Activated naive CD4-positive, alpha-beta T cell treated with anti-CD3 and anti-CD28 coated beads, Interleukin-2, amount 50 U/mL, for 24 hours (primary cell): ENCODE measurements around the gene ANKS1A.

ENCODE experiments used
- H3K27ac Mint-ChIP-seq: one replicate; pipeline ENCODE4 v1.8.0; 2021; ENCODE audit warnings: mild to moderate bottlenecking, mixed read lengths
- H3K27me3 Mint-ChIP-seq: one replicate; pipeline ENCODE4 v1.8.0; 2021; ENCODE audit warnings: mixed read lengths
- H3K36me3 Mint-ChIP-seq: one replicate; pipeline ENCODE4 v1.8.0; 2021; ENCODE audit warnings: mixed read lengths
- H3K4me1 Mint-ChIP-seq: one replicate; pipeline ENCODE4 v1.8.0; 2021; ENCODE audit warnings: mixed read lengths
- H3K4me3 Mint-ChIP-seq: one replicate; pipeline ENCODE4 v1.8.0; 2021; ENCODE audit warnings: mild to moderate bottlenecking, mixed read lengths
- H3K9me3 Mint-ChIP-seq: one replicate; pipeline ENCODE4 v1.8.0; 2021; ENCODE audit warnings: mixed read lengths

Gene ANKS1A

GRCh38 chr6:35058865-35059522 is 169.9 kb downstream of the ANKS1A start:
- H3K36me3 Mint-ChIP-seq, result no peaks in the 10 kb centered on the region
- H3K9me3 Mint-ChIP-seq, result no peaks in the 10 kb centered on the region
- no peaks in the 10 kb centered on the region for H3K27me3 Mint-ChIP-seq
- no peak overlapping the region for H3K27ac Mint-ChIP-seq
- H3K4me3 Mint-ChIP-seq, result no peak overlapping the region
- peaks cover 9% of the 10 kb centered on the region for H3K4me1 Mint-ChIP-seq

DNA sequence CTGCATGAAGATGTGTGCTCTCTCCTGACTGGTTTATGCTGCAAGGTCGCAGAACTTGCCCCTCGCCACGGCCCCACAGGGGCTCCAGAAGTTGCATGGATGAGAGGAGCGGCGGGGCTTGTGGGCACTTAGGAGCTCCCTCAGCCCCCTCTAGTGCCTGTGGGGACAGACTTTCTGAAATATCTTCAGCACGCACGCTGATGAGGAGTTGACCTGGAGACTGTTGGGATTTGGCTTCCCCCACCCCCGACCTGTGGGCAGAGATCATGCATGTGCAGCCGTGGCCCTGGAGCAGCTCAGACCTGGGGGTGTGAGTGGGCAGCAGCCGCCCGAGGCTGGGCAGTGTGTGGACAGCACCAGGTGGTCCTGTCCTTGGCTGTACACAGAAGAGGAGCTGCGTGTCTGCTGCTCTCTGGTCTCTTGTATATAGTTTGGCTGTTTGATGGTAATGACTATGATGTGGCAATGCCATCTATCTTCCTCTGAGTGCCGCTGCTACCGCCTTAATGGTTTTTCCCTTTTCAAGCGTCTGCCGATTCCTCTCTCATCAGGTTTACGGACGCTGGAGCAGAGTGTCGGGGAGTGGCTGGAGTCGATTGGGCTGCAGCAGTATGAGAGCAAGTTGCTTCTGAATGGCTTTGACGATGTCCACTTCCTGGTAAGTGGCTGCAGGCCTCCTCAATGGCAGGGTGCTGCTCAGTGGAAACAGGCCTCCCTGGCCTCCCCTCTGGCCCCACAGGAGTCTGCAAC is 170.7 kb downstream of the ANKS1A start:
- Mint-ChIP-seq H3K4me1 (peaks cover 9% of the 10 kb centered on the region), H3K27ac (no peak overlapping the region), H3K4me3 (no peak overlapping the region), H3K27me3 (no peaks in the 10 kb centered on the region), H3K36me3 (no peaks in the 10 kb centered on the region), H3K9me3 (no peaks in the 10 kb centered on the region)

DNA sequence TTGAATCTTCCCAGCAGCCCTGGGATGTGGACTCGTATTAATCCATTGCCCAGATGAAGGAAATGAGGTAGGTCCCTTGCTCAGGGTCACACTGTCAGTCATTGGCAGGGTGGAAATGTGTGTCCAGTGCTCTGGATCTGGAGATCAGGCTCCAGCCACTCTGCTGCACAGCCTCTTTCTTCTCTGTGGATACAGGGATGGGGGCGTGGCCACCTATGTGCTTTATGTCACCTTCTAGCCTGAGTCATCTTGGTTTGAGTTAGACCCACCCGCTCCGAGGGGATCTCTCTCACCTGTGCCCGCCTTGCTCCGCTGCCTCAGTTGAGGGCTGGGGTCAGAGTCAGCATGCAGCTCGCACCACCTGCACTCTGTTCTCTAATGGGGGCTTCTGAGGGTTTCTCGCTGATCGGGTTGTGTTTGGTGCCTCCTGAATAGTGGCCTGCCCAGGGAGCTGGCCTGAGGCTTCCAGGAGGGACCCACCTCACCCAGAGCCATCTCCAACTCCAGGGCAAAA is 172.1 kb downstream of the ANKS1A start:
- Mint-ChIP-seq H3K27me3 (no peaks in the 10 kb centered on the region), H3K4me3 (no peak overlapping the region), H3K36me3 (no peaks in the 10 kb centered on the region), H3K4me1 (peaks cover 9% of the 10 kb centered on the region), H3K27ac (no peak overlapping the region), H3K9me3 (no peaks in the 10 kb centered on the region)

DNA sequence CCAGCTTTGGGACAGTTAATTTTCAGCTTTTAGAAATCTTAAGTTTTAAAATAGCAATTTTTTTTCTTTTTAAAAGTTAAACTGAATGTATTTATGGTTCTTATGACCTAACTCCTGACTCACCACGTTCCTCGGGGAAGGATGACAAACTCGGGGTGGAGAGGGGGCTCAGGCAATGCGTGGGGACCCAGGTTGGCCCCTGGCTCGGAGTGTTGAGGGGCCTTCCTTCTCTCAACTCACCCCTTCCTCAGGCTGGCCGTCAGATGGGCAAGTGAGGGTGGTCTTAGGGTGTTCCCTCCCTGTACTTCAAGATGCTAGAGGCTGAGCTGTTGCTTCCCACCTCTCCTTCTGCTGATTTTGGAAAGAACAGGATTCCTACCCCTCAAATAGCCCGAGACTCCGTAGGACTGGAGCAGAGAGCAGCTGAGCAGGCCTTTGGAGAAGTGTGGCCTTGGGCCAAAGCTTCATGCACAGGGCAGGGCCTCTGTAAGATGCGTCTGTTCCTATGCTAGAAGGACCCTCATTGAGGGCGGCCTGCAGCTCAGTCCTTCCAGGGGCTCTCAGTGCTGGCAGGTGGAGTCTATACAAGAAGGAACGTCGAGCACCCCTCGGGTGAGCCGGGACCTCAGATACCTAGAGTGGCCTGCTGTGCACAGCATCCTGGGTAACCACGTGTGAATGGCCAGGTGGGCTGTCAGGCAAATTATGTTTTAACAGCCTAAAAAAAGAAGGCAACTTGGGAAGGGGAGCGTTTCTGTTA is 172.8 kb downstream of the ANKS1A start:
- H3K27ac Mint-ChIP-seq, result no peak overlapping the region
- no peaks in the 10 kb centered on the region for H3K27me3 Mint-ChIP-seq
- H3K36me3 Mint-ChIP-seq, result no peaks in the 10 kb centered on the region

GRCh38 chr6:35062676-35063574 is 173.9 kb downstream of the ANKS1A start:
- H3K27ac Mint-ChIP-seq, result no peak overlapping the region

More for the DNA sequence above, 172.8 kb downstream of the ANKS1A start:
- no peak overlapping the region for H3K4me3 Mint-ChIP-seq
- H3K9me3 Mint-ChIP-seq, result no peaks in the 10 kb centered on the region
- H3K4me1 Mint-ChIP-seq, result peaks cover 9% of the 10 kb centered on the region

DNA sequence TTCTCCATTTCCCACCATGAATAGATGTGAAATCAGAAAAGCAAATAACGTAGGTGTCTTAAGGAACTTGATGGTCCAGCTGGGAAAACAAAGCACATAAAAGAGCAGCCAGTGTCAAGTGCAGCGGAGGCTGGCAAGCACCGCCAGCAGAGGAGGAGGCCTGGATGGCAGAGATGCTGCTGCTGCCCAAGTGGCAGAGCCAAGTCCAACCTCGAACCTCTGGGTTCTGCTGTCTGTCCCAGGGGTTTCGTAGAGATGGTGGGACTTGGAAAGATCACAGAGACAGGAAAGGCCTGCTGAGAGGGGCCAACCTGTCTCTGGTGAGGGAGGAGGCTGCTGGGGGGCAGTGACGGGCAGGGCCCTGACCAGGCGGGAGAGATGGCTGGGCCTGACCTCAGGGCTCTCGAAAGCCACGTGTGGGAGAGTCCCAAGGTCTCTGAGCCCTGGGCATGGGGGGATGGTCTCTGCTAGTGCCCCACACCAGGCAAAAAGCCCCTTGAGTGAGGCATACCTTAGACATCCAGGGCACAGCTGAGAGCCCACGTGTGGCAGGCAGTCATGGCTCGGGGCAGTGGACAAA is 174.7 kb downstream of the ANKS1A start:
- Mint-ChIP-seq H3K27me3 (no peaks in the 10 kb centered on the region), H3K36me3 (no peaks in the 10 kb centered on the region), H3K9me3 (no peaks in the 10 kb centered on the region), H3K4me1 (peaks cover 2% of the 10 kb centered on the region), H3K4me3 (no peak overlapping the region), H3K27ac (no peak overlapping the region)

More at GRCh38 chr6:35062676-35063574, 173.9 kb downstream of the ANKS1A start:
- no peaks in the 10 kb centered on the region for H3K36me3 Mint-ChIP-seq
- peaks cover 9% of the 10 kb centered on the region for H3K4me1 Mint-ChIP-seq
- no peaks in the 10 kb centered on the region for H3K9me3 Mint-ChIP-seq
- no peaks in the 10 kb centered on the region for H3K27me3 Mint-ChIP-seq
- H3K4me3 Mint-ChIP-seq, result no peak overlapping the region

DNA sequence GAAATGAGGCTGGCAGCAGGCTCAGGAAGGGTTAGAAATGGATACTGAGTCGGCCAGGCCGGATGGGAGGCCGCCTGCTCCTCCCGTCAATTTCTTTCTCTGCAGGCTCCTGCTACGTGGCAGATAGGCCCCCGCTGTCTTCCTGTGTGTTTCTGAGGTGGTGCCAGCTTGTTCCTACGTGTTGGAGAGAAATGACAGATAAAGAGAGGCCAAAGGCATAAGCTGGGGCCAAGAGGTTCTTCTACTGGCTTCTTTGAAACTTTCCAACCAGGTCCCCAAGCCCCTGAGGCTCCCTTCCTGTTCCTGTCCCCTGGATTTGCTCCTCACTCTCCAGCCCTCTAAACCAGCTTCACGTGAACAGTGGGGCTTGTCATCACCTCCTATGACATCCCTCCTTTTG is 175.2 kb downstream of the ANKS1A start:
- Mint-ChIP-seq H3K4me1 (no peaks in the 10 kb centered on the region), H3K27ac (no peak overlapping the region), H3K4me3 (no peak overlapping the region), H3K27me3 (no peaks in the 10 kb centered on the region), H3K9me3 (no peaks in the 10 kb centered on the region), H3K36me3 (no peaks in the 10 kb centered on the region)

DNA sequence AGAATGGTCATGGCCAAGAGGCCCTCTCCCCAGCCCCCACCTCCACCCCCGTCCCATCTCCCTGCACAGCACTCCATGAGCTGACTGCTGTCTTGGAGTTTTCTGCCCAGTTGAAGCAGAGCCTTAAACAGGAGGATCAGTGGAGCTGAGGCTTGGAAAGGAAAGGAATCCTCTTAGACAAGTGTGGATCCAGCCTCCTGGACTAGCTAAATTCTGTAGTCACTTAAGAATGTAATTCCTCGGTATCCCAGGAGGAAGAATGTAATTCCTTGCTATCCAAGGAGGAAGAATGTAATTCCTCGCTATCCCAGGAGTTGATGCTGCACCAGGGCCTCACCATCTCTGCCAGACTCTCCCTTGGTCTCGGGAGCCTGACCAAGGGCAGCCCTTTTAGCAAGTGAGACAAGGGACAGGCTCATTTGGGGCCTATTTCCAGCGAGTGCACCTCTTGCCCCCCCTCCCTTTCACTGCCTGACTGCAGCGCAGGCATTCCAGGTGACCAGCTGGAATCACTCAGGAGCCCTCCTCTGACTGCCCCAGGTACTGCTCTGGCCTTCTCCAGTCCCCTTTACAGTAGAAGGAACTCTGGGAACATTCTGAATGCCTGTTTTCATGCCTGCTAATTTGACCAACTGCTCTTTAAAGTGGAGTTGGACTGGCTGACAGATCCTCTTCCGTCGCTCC is 175.8 kb downstream of the ANKS1A start:
- H3K4me1 Mint-ChIP-seq, result no peaks in the 10 kb centered on the region
- no peaks in the 10 kb centered on the region for H3K36me3 Mint-ChIP-seq
- no peak overlapping the region for H3K27ac Mint-ChIP-seq
- no peaks in the 10 kb centered on the region for H3K27me3 Mint-ChIP-seq
- H3K4me3 Mint-ChIP-seq, result no peak overlapping the region
- H3K9me3 Mint-ChIP-seq, result no peaks in the 10 kb centered on the region

- peaks cover 2% of the 10 kb centered on the region for H3K36me3 Mint-ChIP-seq
- H3K27ac Mint-ChIP-seq, result no peak overlapping the region
- no peaks in the 10 kb centered on the region for H3K4me1 Mint-ChIP-seq
- H3K4me3 Mint-ChIP-seq, result no peak overlapping the region
- no peaks in the 10 kb centered on the region for H3K27me3 Mint-ChIP-seq
- no peaks in the 10 kb centered on the region for H3K9me3 Mint-ChIP-seq
Measured at GRCh38 chr6:35065441-35065800, 176.4 kb downstream of the ANKS1A start.

- Mint-ChIP-seq H3K27me3 (no peaks in the 10 kb centered on the region), H3K4me1 (no peaks in the 10 kb centered on the region), H3K4me3 (no peak overlapping the region), H3K36me3 (peaks cover 3% of the 10 kb centered on the region), H3K9me3 (no peaks in the 10 kb centered on the region), H3K27ac (no peak overlapping the region)
Measured at GRCh38 chr6:35065870-35066269, 176.8 kb downstream of the ANKS1A start.

DNA sequence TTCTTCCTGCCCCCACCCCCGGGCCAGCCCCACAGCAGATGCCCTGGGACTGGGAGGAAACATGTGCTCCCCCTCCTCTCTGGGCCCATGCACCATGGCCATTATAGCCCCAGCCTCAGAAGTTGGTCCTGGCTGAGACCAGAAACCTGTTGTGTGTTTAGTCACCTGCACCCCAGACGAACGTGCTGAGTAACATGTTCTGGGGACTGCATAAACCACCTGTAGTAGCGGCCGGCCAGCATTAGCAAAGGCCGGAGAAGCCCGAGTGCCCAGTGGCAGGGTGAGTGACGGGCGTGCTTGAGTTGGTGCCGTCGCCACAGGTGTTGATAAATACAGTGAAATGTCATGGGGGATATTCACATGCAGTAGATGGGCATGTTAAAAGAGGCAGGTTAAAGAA is 178.2 kb downstream of the ANKS1A start:
- H3K27ac Mint-ChIP-seq, result no peak overlapping the region
- H3K9me3 Mint-ChIP-seq, result no peaks in the 10 kb centered on the region
- peaks cover 5% of the 10 kb centered on the region for H3K36me3 Mint-ChIP-seq
- H3K4me1 Mint-ChIP-seq, result no peaks in the 10 kb centered on the region
- no peaks in the 10 kb centered on the region for H3K27me3 Mint-ChIP-seq
- H3K4me3 Mint-ChIP-seq, result no peak overlapping the region

DNA sequence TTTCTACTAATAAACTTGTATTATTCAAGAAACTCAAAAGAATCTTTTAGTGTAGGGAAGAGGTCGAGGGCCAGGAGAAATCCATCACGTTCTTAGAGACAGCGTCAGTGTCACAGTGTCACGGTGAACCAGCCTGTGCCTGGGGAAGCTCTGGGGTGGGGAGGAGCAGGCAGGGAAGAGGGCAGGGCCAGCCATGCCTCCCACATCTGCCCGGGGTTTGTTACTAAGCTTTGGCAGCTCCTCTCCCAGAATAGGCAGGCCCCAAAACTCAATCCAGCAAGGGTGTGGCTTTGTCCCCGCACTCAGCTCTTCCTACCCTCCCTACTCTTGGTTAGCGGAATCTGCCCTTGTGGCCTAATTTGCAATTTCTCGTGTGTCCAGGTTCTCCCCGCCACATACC is 179.2 kb downstream of the ANKS1A start:
- Mint-ChIP-seq H3K27ac (no peak overlapping the region), H3K36me3 (peaks cover 5% of the 10 kb centered on the region), H3K27me3 (no peaks in the 10 kb centered on the region), H3K9me3 (no peaks in the 10 kb centered on the region), H3K4me1 (no peaks in the 10 kb centered on the region), H3K4me3 (no peak overlapping the region)

DNA sequence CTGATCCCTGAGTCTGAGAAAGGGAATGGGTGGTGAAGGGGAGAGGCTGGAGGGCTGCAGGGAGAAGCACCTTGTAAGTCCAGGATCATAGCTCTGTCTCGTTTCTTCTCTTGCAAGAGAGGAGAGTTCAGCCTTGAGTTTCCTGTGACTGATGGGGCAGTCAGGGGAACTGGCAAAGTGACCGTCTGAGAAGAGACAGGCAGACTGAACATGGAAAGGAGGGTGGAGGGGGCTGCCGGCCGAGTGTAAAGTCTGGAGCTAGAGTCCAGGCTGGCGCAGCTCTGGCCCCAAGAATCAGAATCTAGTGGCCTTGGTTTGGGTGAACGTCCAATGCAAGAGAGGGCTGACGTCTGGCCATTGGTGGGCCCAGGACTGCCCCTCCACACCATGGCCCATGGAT is 179.6 kb downstream of the ANKS1A start:
- no peaks in the 10 kb centered on the region for H3K4me1 Mint-ChIP-seq
- H3K36me3 Mint-ChIP-seq, result peaks cover 5% of the 10 kb centered on the region
- H3K4me3 Mint-ChIP-seq, result no peak overlapping the region
- no peaks in the 10 kb centered on the region for H3K9me3 Mint-ChIP-seq
- H3K27me3 Mint-ChIP-seq, result no peaks in the 10 kb centered on the region
- no peak overlapping the region for H3K27ac Mint-ChIP-seq

- H3K9me3 Mint-ChIP-seq, result no peaks in the 10 kb centered on the region
- H3K27me3 Mint-ChIP-seq, result no peaks in the 10 kb centered on the region
- no peak overlapping the region for H3K27ac Mint-ChIP-seq
- H3K4me3 Mint-ChIP-seq, result no peak overlapping the region
- no peaks in the 10 kb centered on the region for H3K4me1 Mint-ChIP-seq
- H3K36me3 Mint-ChIP-seq, result peaks cover 5% of the 10 kb centered on the region
Measured at GRCh38 chr6:35069262-35069661, 180.2 kb downstream of the ANKS1A start.
